GM19099 (cell line): ENCODE data around the gene TFB2M.

Source experiments
- POLR2A ChIP-seq: IDR thresholded peaks from 3 replicates; pipeline ENCODE4 v1.6.1; 2011; ENCODE audit warnings: low read depth; ENCODE audit not compliant: insufficient read length; ENCODE audit errors: extremely low read depth

Gene TFB2M

GRCh38 chr1:246567646-246568235 lies 1.7 kb upstream of the TFB2M start:
- no peak for TF ChIP-seq POLR2A

- TF ChIP-seq POLR2A, result no peak
These were observed 968 bp upstream of the TFB2M start for GRCh38 chr1:246566813-246567645.

GRCh38 chr1:246565751-246566127 lies 322 bp downstream of the TFB2M start:
- TF ChIP-seq POLR2A, result no peak

- no peak for TF ChIP-seq POLR2A
These were observed 966 bp downstream of the TFB2M start for GRCh38 chr1:246564839-246565750.

GRCh38 chr1:246559310-246559709 lies 6.8 kb downstream of the TFB2M start:
- TF ChIP-seq POLR2A, result no peak

- no peak for TF ChIP-seq POLR2A
These were observed 8.0 kb downstream of the TFB2M start for GRCh38 chr1:246558041-246558440.

GRCh38 chr1:246554201-246554600 lies 11.9 kb downstream of the TFB2M start:
- TF ChIP-seq POLR2A, result no peak

GRCh38 chr1:246552110-246552509 lies 14.0 kb downstream of the TFB2M start:
- TF ChIP-seq POLR2A, result no peak

- TF ChIP-seq POLR2A, result no peak
These were observed 15.7 kb downstream of the TFB2M start for GRCh38 chr1:246550402-246550801.

GRCh38 chr1:246549665-246550064 lies 16.4 kb downstream of the TFB2M start:
- TF ChIP-seq POLR2A, result no peak

- TF ChIP-seq POLR2A, result no peak
These were observed 22.1 kb downstream of the TFB2M start for GRCh38 chr1:246544001-246544400.

GRCh38 chr1:246540738-246541491 lies 25.1 kb downstream of the TFB2M start:
- no peak for TF ChIP-seq POLR2A

GRCh38 chr1:246537887-246538286 lies 28.2 kb downstream of the TFB2M start:
- no peak for TF ChIP-seq POLR2A

- no peak for TF ChIP-seq POLR2A
These were observed 28.6 kb downstream of the TFB2M start for GRCh38 chr1:246537441-246537840.

GRCh38 chr1:246534114-246534513 lies 31.9 kb downstream of the TFB2M start:
- no peak for TF ChIP-seq POLR2A

- TF ChIP-seq POLR2A, result no peak
These were observed 32.6 kb downstream of the TFB2M start for GRCh38 chr1:246533371-246533905.
